HCT116 (cell line): ENCODE measurements around the gene MAST4.

ENCODE experiments used
- CTCF ChIP-seq, 3 experiments: fragments of 200-600 bp in 1 of 3; sonication (generic) in 1 of 3; IDR thresholded peaks in 2 of 3; conservative IDR thresholded peaks in 1 of 3; 2 replicates each; pipeline ENCODE4 v1.5.1; 2012 to 2017; ENCODE audit warnings: low read depth in 2 of 3, low read length in 2 of 3, antibody characterized with exemption in 1 of 3, borderline replicate concordance in 1 of 3, control low read depth in 1 of 3, mild to moderate bottlenecking in 1 of 3, mixed read lengths in 1 of 3, mixed run types in 1 of 3, moderate library complexity in 1 of 3; ENCODE audit not compliant: insufficient read depth in 1 of 3
- ELF1 ChIP-seq: IDR thresholded peaks from 2 replicates; pipeline ENCODE4 v1.6.1; 2012; ENCODE audit warnings: low read depth, borderline replicate concordance
- EZH2 ChIP-seq: fragments of 200-600 bp; sonication (generic); IDR thresholded peaks from 2 replicates; pipeline ENCODE4 v1.6.1; 2017; ENCODE audit warnings: antibody characterized with exemption, mixed run types
- POLR2A ChIP-seq: IDR thresholded peaks from 2 replicates; pipeline ENCODE4 v1.7.0; 2011; ENCODE audit warnings: borderline replicate concordance; ENCODE audit not compliant: insufficient read depth, insufficient read length; ENCODE audit errors: extremely low read depth
- POLR2AphosphoS5 ChIP-seq: IDR thresholded peaks from 2 replicates; pipeline ENCODE4 v1.6.1; 2011; ENCODE audit warnings: mild to moderate bottlenecking, low read depth, low read length, moderate library complexity
- TF ChIP-seq, protein P1 (sequence below): IDR thresholded peaks from 2 replicates; pipeline ENCODE4 v1.6.1; 2012
- TF ChIP-seq, protein P2 (sequence below): IDR thresholded peaks from 2 replicates; pipeline ENCODE4 v1.6.1; 2012

- TF ChIP-seq, protein P1, sequence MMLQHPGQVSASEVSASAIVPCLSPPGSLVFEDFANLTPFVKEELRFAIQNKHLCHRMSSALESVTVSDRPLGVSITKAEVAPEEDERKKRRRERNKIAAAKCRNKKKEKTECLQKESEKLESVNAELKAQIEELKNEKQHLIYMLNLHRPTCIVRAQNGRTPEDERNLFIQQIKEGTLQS: no peak
- TF ChIP-seq POLR2A (no peak), CTCF (IDR thresholded peaks at IDR 0.05 in 2 of 3, conservative IDR thresholded peaks at IDR 0.05 in 1 of 3; ENCODE audit: borderline replicate concordance in 1 of 3, insufficient read depth in 1 of 3, low read depth in 2 of 3, low read length in 2 of 3) (no peak), ELF1 (no peak), POLR2AphosphoS5 (no peak), EZH2 (no peak)
- TF ChIP-seq, protein P2, sequence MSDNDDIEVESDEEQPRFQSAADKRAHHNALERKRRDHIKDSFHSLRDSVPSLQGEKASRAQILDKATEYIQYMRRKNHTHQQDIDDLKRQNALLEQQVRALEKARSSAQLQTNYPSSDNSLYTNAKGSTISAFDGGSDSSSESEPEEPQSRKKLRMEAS: no peak
Measured at GRCh38 chr5:66891184-66891925, 295.2 kb downstream of the MAST4 start.
